ENCODE measurements around the gene DCAF7. TPM values are rescaled to one million over a fixed set of nuclear protein-coding genes. Genes with fewer than 3 reads are reported as not detected.
A peak's percentile ranks its signal among the peaks of the same experiment; 100 is the strongest.

DCAF7 gene
- total RNA-seq: 10 to 100 TPM; 14.9 to 31.0 (median 26.7) TPM
- long read RNA-seq, full-length matches to known transcripts: 3 of 5 reads
- long read RNA-seq, partial matches to known transcripts: 0 of 5 reads
- long read RNA-seq, other reads (novel, unspliced or antisense): 2 of 5 reads

- intact Hi-C loops (cut with DNase I): no loop called here
- WGBS (ENCODE audit: insufficient coverage, low coverage, low lambda C conversion rate, missing lambda C conversion rate): 0% methylated on average over 31 of the region's 72 CpGs
- ATAC-seq: peak; percentile 96 to 98 (median 96)
Measured at GRCh38 chr17:63549946-63550816, at the start of gene DCAF7. Gene DCAF7, plus strand, starts transcription at chr17:63550477. Its CDS starts 201 bp downstream, at chr17:63550678.

GRCh38 chr17:63500543-63501390 lies 49.5 kb upstream of the DCAF7 start:
- 30% methylated on average over 9 of the region's 14 CpGs for WGBS (ENCODE audit: insufficient coverage, low coverage, low lambda C conversion rate, missing lambda C conversion rate)
- Histone ChIP-seq H3K9me3 (no peaks in the 10 kb centered on the region), H3K27ac (no peak overlapping the region), H3K4me3 (no peak overlapping the region), H3K36me3 (no peaks in the 10 kb centered on the region), H3K27me3 (no peaks in the 10 kb centered on the region), H3K4me1 (no peaks in the 10 kb centered on the region)
- TF ChIP-seq CTCF (IDR thresholded peaks at IDR 0.05): no peak
- no peak for TF ChIP-seq POLR2A (IDR thresholded peaks at IDR 0.05)
- ATAC-seq (peak in 1 of 4 donors; percentile 33), DNase-seq (no peak)
- intact Hi-C loops (cut with DNase I): no loop called here

More at GRCh38 chr17:63549946-63550816, at the start of gene DCAF7:
- no peaks in the 10 kb centered on the region for H3K36me3 ChIP-seq
- H3K4me1 ChIP-seq: peaks cover 0 to 25% (median 3%) of the 10 kb centered on the region in 4 donors
- no peaks in the 10 kb centered on the region for H3K27me3 ChIP-seq
- peak within 1 kb of the TSS; percentile 86 to 91 (median 90) for H3K27ac ChIP-seq
- H3K9me3 ChIP-seq: no peaks in the 10 kb centered on the region
- peak within 1 kb of the TSS; percentile 68 to 99 (median 96) for H3K4me3 ChIP-seq
- peak; percentile 49 for TF ChIP-seq POLR2A (IDR thresholded peaks at IDR 0.05)
- TF ChIP-seq CTCF (IDR thresholded peaks at IDR 0.05): no peak
- DNase-seq: peak; percentile 99 to 100 (median 99)

- no peaks in the 10 kb centered on the region for H3K9me3 ChIP-seq
- intact Hi-C loops (cut with DNase I): no loop called here
- TF ChIP-seq CTCF (IDR thresholded peaks at IDR 0.05): no peak
- no peak for TF ChIP-seq POLR2A (IDR thresholded peaks at IDR 0.05)
- no peak overlapping the region for H3K4me3 ChIP-seq
- no peaks in the 10 kb centered on the region for H3K36me3 ChIP-seq
- H3K27ac ChIP-seq: no peak overlapping the region
- no peak for ATAC-seq
- no peaks in the 10 kb centered on the region for H3K4me1 ChIP-seq
- WGBS (ENCODE audit: insufficient coverage, low coverage, low lambda C conversion rate, missing lambda C conversion rate): 59% methylated on average over 8 of the region's 8 CpGs
- DNase-seq: no peak
- no peaks in the 10 kb centered on the region for H3K27me3 ChIP-seq
Measured at GRCh38 chr17:63503341-63503705, 47.0 kb upstream of the DCAF7 start.

GRCh38 chr17:63504261-63504660 lies 46.0 kb upstream of the DCAF7 start:
- no peaks in the 10 kb centered on the region for H3K9me3 ChIP-seq
- H3K4me3 ChIP-seq: no peak overlapping the region
- H3K27me3 ChIP-seq: no peaks in the 10 kb centered on the region
- no peak for DNase-seq
- intact Hi-C loops (cut with DNase I): no loop called here
- no peak overlapping the region for H3K27ac ChIP-seq
- ATAC-seq: no peak
- TF ChIP-seq CTCF (IDR thresholded peaks at IDR 0.05) (no peak), POLR2A (IDR thresholded peaks at IDR 0.05) (no peak)
- no peaks in the 10 kb centered on the region for H3K4me1 ChIP-seq
- H3K36me3 ChIP-seq: no peaks in the 10 kb centered on the region
